Stimulated activated CD8-positive, alpha-beta memory T cell treated with anti-CD3 and anti-CD28 coated beads, Interleukin-4, amount 100 ng/mL, for 48 hours (primary cell): ENCODE results near the gene RSPO4.
"Not testable (repeated sequence)": the region's sequence is repeated elsewhere in the genome, so short reads cannot be mapped to it uniquely, and the experiment has no call there.

Experiments used
- DNase-seq: peaks from one replicate; pipeline ENCODE4 v3.0.0-alpha.2; 2020

RSPO4 gene

GRCh38 chr20:1003920-1004697 lies 2.0 kb upstream of the RSPO4 start:
- no peak for DNase-seq

GRCh38 chr20:1002682-1003561 lies 811 bp upstream of the RSPO4 start:
- no peak for DNase-seq

DNA sequence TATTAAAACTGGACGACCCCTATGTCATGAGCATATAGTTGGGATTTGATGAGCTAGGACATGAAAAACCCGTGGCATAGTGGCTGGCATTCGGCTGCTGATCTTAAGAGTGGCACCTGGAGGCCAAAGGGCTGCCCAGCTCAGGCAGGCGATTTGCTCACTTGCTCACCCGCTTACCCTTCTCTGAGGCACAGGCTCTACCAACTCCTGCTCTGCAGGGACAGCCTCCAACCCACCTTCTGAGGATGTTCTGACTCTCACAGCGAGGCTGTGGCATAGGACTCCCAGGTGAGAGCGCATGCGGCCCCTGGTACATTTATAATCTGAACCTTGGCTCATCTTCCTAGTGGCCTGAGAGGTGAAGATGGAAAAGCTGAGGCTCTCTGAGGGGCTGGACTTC lies 995 bp downstream of the RSPO4 start:
- DNase-seq = no peak

DNA sequence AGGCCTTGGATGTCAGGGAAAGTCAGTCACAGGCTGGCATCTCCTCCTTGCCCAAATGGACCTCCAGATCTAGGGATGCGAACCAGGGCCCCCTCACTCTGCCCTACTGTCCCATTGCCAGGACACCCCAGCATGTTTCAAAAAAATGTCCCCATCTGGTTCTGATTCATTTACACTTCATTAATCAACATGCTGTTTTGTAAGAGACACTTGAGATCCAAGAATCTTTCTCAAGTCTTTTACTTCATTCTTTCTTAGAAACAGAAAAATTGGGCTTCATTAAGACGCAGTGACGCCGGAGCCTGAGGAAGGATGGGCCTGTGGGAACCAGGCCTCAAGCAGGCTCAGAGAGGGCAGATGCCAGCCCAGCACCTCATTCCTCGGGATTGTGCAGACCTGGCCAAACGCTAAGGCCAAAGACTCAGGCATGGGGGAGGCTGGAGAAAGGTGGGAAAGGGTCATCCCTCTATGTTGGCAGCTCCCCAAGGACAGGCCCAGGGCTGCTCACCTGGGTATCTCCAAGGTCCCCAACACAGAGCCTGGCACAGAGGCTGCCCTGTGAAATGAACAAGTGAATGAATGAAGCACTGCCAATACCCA lies 3.8 kb downstream of the RSPO4 start:
- DNase-seq = no peak

GRCh38 chr20:997486-997885 lies 4.6 kb downstream of the RSPO4 start:
- DNase-seq = no peak

GRCh38 chr20:997016-997415 lies 5.1 kb downstream of the RSPO4 start:
- no peak for DNase-seq

- no peak for DNase-seq
Observed at GRCh38 chr20:995170-995569, 6.9 kb downstream of the RSPO4 start.

GRCh38 chr20:992801-993535 lies 9.1 kb downstream of the RSPO4 start:
- no peak for DNase-seq

GRCh38 chr20:991850-992249 lies 10.3 kb downstream of the RSPO4 start:
- DNase-seq = no peak

- no peak for DNase-seq
Observed at GRCh38 chr20:990293-990959, 11.7 kb downstream of the RSPO4 start.

- DNase-seq = no peak
Observed at GRCh38 chr20:988272-988671, 13.8 kb downstream of the RSPO4 start.

- no peak for DNase-seq
Observed at GRCh38 chr20:987677-988076, 14.4 kb downstream of the RSPO4 start.

DNA sequence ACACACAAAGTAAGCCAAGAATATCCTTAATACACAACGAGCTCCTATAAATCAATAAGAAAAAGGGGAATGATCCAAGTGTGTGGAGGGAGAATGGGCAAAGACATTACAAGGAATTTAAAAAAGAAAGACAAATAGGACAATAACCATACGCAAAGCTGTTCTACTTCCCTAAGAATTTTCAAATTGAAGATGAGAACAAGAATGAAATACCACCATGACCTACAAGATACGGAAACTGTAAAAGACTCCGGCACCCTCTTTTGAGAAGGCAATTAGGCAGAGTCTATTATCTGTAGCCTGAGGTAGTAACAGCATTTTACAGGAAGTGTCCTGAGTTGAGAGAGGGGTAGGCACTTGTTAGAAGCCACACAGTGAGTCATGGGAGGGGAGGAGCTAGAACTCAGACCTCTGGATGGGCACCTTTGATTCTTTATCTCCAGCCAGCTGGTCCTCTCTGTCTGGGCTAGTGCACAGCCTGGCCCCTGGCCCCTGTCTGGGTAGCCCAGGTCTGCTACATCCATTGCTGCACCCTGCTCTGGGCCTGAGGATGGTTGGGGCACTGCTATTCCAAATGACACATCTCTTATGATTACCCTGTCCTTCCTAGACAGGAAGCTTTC lies 15.3 kb downstream of the RSPO4 start:
- DNase-seq = no peak

- not testable (repeated sequence) for DNase-seq
Observed at GRCh38 chr20:984994-985393, 17.1 kb downstream of the RSPO4 start.

DNA sequence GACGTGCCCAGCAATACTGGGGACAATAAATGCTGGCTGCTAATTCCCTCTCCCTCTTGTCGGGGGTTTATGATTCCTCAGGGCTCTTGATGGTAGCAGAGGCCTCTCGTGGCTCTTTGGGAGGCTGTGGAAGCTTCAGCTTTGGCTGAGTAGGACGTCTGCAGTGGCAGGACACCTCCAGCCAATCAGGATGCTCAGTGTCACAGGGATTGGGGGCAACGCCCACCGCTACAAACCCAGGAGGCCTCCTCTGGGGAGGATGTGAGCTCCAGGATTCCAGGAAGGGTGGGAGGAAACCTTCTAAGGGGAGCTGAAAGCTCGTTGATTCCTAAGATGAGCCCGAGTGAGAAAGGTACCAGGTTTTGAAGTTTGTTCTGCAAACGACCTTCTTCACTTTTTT lies 19.4 kb downstream of the RSPO4 start:
- DNase-seq = no peak

DNA sequence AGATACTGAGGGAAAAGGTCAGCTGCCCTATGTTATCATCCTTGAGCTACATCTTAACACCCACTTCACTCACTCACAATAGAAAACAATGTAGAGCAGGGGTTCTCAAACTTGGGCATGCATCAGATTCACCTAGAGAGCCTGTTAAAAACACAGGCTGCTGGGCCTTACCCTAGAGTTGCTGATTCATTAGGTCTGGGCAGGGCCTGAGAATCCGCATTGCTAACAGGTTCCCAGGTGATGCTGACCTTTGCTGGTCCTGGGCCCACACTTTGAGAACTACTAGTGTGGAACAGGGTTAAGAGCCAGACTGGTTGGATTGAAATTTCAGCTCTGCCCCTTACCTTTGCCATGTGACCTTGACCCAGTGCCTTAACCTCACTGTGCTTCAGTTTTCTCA lies 25.1 kb downstream of the RSPO4 start:
- DNase-seq = no peak

- DNase-seq = no peak
Observed at GRCh38 chr20:976033-976432, 26.1 kb downstream of the RSPO4 start.

DNA sequence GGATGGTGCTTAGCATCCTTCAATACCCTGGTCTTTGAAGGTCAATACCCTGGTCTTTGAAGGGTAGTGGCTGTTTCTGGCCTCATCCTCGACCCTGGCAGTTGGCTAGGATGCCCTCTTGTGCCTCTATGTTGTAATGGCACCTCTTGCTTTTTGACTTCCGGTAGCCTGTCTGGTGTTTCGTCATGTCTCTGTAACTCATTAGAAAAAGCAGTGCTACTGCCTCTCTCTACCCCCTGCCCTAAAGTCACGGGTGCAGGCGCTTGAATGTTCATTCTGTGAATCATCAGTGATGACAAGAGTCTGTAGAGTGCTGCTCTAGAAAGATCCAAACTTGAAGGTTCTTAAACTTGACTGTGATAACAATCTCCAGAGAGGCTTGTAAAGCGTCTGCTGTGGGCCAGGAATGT lies 28.3 kb downstream of the RSPO4 start:
- DNase-seq = peak; percentile 45

DNA sequence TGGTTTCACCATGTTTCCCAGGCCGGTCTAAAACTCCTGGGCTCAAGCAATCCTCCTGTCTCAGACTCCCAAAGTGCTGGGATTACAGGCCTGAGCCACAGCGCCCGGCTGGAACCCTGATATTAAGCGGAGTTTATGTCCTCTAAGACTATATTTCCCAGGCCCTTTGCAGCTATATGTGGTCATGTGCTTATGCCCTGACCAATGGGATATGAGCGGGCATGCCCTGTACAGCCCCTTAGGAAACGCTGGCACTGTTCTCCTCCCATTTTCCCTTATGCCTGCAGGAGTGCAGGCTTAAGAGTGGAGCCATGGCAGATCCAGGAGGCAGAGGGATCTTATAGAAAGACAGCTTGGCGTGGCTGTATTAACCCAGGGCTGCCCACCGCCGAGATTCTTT lies 29.9 kb downstream of the RSPO4 start:
- no peak for DNase-seq

DNA sequence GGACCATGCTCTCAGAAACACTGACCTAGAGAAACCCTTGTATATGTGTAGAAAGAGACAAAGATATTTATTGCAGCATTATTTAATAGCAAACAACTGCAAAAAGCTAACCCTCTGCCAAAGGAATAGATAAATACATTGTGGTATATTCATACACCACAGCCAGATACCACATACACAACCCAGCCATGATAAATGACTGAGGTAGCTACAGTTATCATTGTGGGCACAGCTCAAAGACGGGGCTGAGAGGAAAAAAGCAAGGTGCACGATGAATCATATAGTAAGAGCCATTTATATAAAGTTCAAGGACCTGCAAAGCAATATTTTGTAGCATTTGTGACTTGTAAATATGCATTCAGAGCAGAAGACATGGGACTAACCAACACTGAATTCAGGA lies 30.8 kb downstream of the RSPO4 start:
- DNase-seq = no peak

- no peak for DNase-seq
Observed at GRCh38 chr20:969868-970267, 32.2 kb downstream of the RSPO4 start.
